HG02870 (cell line): ENCODE results near the gene HOXB8.

Experiments used
- ATAC-seq: cut with Tn5 transposase; IDR thresholded peaks from one replicate; pipeline ENCODE4 v1.9.1; 2021; ENCODE audit warnings: mild to moderate bottlenecking, moderate library complexity; ENCODE audit not compliant: unreplicated experiment

The HOXB8 gene

GRCh38 chr17:48624544-48625494 is 9.7 kb upstream of the HOXB8 start:
- ATAC-seq = no peak

DNA sequence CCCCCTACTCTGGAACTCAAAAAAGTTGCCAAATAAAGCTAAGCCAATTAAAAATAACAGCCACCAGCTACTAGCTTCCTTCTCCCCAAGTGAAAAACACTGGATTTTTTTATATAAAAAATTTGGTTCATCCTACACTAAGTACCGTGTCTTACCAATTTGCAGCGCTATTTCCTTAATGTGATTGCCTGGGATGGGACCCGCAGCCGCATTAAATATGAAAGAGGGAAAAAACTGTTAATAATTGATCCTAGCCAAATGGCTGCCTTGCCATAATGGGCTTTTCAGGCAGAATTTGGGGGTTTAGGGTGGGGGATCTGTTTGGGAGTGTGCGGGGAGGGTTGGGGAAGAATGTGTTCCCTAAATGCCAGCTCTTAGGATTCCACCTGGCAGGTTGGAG is 9.0 kb upstream of the HOXB8 start:
- no peak for ATAC-seq

- no peak for ATAC-seq
Observed at GRCh38 chr17:48623583-48623982, 8.5 kb upstream of the HOXB8 start.

DNA sequence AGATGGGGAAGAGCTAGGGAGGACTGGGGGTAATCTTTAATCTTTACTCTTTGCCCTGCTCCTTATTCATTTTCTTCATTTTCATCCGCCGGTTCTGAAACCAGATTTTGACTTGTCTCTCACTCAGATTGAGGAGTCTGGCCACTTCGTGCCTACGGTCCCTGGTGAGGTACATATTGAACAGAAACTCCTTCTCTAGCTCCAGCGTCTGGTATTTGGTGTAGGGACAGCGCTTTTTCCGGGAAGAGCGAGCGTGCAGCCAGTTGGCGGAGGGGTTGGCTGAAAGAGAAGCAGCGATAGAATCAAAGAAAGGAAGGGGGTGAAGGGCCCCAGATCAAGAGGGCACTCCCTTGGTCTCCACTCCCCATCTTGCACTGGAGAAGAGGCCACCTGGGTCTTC is 7.8 kb upstream of the HOXB8 start:
- ATAC-seq = no peak

GRCh38 chr17:48621410-48622392 is 6.6 kb upstream of the HOXB8 start:
- ATAC-seq = no peak

DNA sequence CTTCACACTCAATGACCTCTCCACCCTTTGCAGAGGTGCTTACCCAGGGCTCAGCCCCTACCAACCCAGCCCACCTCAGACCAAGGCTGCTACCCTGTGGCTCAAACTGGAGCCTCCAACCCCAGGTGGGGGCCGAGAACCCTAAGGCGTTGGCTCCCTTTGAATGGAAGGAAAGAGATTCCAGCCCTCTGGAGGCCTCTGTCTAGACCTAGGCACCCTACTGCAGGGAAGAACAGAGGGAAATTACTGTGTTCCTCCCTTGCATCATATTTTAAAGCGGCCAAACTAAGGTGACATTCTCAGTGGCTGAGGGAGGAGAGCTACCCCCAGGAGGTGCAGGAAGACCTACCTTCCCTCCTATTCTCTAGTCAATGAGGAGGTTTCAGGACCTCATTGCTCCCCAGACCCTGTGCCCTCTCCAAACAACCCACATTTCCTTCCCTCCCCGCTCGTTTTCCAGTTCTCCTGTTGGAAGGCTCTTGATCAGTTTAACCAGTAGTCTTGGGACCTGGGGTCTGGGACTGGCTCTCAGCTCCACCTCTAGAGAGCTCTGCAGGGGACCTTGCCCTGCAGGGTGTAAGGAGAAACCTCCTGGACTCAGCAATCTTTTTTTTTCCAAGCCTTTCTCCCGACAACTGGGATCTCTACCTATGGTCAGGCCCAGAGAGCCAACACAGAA is 5.5 kb upstream of the HOXB8 start:
- ATAC-seq = no peak

- no peak for ATAC-seq
Observed at GRCh38 chr17:48619826-48620449, 4.8 kb upstream of the HOXB8 start.

- no peak for ATAC-seq
Observed at GRCh38 chr17:48618256-48618896, 3.3 kb upstream of the HOXB8 start.

GRCh38 chr17:48617471-48618255 is 2.6 kb upstream of the HOXB8 start:
- no peak for ATAC-seq

GRCh38 chr17:48616717-48617470 is 1.8 kb upstream of the HOXB8 start:
- ATAC-seq = no peak

DNA sequence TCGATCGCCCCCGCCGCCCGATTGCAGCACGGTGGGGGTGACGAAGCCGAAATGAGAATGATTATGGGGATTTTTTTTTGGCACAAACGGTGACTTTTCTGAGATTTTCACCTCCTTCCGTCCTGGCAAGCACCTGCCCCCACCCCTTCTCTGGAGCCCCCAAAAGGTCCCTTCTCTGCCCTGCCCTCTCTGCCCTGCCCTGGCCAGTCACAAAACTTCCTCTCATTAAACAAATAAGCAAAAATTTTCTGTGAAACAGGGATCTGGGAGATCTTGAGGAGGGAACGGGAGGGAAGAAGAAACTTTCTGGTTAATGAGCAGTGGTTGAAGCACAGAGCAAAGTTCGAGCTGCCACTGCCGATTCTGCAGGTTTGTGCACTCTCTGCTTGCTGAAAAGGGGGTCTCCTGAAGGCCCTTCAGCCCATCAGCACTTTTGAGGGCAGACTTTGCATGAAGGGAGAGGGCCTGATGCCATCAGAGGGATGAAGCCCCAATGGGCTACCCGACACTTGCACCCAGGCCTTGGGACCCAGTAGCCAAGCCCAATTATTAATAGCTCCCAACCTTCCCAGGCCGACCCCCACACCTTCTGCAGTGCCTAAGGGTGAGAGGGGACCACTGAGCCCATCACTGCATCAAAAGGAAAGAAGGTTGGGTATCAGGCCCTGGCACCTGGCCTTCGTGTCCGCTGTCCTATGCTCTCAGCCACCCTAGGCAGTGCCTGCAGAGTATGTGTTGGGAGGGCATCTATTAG is 1.0 kb upstream of the HOXB8 start:
- no peak for ATAC-seq

DNA sequence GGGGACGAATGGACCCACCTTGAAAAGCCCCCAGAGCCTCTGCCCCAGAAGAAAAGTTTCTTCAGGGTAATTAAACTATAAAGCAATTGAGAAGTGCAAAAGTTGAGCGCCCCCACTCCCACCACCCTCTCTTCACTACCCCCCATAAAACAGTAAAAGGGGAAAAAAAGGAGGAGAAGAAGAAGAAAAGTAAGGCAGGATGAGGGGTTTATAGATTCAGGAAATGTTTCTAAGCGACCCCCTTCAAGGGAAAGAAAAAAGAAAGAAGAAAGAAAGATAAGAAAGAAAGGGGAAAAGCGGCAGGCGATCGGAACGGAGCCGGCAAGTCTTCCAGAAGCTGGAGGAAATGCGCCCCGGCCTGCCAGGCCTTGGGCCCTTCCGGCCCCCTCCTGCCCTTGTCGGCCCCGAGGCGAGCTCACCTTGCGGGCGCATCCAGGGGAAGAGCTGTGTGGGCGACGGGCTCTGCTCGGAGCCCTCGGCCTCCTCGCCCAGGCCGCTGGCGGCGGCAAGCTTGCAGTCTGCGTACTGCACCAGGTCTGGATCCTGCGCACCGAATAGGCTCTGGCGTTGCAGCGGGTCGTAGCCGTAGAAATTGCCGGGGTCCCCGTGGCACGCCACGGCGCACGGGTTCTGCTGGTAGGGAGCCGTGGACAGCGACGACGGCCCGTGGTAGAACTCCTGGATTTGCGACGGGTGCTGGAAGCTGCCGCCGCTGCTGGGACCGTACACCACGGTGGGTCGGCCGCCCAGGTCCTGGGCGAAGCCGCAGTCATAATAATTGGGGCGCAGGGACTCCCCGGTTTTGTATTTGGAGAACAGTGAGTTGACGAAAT is 1.0 kb downstream of the HOXB8 start:
- ATAC-seq = no peak

DNA sequence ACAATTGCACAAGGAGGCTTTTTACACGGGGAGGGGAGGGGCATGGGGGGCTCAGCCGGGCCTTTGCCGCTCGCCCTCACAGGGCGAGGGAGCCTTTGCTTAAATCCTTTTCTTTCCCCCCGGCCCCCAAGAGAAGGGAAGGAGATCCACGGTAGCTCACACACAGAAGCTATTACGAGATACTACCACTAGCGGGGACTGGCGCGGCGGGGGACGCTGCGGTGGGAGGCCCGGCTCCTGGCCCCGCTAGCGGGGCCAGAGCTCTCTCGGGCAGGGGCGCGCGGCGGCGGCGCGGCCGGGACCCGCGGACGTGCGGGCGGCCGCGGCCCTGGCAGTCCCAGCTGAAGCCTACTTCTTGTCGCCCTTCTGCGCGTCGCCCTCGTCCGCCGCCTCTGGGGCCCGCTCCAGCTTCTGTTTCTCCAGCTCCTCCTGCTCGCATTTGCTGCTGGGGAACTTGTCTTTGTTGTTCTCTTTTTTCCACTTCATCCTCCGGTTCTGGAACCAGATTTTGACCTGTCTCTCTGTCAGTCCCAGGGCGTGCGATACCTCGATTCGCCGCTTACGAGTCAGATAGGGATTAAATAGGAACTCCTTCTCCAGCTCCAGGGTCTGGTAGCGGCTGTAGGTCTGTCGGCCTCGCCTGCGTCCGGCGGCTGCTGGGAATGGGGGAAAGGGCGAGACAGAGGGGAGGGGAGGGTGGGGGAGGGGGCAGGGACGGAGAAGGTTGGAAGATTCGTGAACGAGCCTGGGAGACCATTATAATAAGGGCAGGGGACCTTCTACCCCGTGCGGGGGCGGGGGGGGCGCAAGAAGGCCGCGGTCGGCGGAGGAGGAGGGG is 2.0 kb downstream of the HOXB8 start:
- ATAC-seq = no peak

- no peak for ATAC-seq
Observed at GRCh38 chr17:48612456-48612853, 2.6 kb downstream of the HOXB8 start.

DNA sequence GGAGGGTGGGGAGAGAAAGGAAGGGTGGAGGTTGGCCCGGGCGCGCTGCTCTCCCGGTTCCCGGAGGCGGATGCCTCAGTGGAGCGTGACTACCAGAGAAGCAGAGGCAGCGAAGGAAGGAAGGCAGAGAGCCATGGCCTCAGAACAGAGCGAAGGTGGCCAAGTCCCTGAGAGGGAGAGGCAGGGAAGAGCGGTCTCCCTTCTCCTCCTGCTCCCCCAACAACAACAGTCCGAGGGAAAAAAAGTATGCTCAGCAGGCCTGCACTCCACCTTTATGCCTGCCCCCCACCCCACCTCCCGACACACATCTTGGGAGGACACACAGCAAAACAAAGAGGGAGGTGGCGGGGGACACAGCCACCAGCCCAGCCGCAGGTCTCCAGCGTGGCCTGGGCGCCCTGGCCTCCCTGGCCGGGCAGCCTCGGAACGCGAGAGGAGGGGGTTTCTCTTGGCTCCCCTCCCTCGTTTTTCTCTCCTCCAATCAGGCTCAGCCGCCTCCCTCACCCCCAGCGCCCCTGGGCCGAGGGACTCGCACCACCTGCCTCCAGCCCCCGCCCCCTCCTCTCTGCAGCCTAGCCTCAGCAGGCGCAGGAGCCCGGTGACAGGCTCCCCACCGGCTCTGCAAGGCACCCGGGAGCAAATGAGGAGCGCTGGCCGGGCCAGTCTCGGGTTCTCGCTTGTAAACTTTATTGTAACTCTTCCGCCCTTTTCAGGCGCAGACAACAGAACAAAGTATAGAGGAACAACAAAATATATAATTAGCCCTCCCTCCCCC is 3.2 kb downstream of the HOXB8 start:
- ATAC-seq = no peak
